GM18526 (cell line): ENCODE results near the gene GLOD5.

Source experiments
- POLR2A ChIP-seq: IDR thresholded peaks from 3 replicates; pipeline ENCODE4 v1.6.1; 2011; ENCODE audit not compliant: insufficient read length; ENCODE audit errors: extremely low read depth

GLOD5 gene

DNA sequence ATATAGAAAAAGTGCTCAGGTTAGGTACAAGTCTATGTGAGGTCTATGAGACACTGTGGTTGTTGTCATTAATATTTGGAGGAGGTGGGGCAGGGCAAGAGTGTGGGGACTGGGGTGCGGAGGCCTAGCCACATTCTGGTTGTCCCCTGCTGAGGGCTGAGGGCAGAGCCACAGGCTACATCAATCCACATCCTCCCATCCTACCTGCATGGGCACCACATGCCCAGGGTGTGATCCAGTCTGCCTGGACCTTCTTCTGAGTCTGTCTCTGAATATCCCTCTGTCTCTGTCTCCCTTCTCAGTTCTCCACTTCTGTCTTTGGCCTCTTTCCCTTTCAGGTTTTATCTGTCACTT is 23.6 kb downstream of the GLOD5 start:
- TF ChIP-seq POLR2A = no peak

DNA sequence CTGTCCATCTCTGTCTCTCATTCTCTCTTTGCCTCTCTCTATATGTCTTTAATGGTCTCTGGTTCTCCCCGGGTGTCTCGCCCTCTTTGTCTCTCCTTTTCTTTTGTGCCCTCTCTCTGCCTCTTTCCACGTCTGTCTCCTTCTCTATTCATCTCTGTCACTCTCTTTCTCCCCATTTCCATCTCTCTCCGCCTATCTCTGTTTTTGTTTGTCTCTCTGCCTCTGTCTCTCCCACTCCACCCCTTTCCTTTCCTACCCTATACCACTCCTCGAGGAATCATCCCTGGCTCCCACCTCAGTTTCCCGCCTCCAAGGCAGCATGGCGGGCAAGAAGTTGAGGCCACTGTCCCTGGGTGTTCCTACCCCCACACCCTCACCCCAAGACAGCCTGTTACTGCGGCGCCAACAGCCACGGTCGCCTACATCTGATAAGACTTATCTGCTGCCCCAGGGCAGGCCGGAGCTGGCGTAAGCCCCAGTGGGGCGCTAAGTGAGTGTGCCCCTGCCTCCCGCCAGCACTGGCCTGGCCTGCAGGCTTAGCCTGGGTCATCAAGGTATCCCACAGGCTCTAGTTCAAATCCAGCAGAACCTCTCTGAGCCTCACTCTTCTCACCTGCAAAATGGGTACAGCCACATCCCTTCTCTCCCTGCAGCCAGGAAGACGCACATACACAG is 24.1 kb downstream of the GLOD5 start:
- no peak for TF ChIP-seq POLR2A

DNA sequence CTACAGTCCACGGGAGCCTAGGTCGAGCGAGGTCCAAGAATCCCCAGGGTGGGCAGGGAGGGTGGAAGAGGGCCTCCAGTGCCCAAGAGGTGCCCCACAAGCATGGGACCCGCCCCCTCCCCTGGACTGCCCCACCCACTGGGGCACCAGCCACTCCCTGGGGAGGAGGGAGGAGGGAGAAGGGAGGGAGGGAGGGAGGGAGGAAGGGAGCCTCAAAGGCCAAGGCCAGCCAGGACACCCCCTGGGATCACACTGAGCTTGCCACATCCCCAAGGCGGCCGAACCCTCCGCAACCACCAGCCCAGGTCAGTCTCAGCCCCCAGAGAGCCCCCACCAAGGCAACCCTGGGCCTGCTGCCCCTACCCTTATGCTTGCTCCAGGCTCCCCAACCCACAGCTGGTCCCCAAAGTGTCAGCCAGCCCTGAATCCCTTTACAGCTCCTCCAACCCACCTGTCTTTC is 24.8 kb downstream of the GLOD5 start, which contains the start of gene GATA1:
Gene GATA1 (plus strand): TSS at position 250 of the 460 bp plus-strand sequence. CDS start 4,520 bp downstream, outside the sequence.
- TF ChIP-seq POLR2A = no peak

DNA sequence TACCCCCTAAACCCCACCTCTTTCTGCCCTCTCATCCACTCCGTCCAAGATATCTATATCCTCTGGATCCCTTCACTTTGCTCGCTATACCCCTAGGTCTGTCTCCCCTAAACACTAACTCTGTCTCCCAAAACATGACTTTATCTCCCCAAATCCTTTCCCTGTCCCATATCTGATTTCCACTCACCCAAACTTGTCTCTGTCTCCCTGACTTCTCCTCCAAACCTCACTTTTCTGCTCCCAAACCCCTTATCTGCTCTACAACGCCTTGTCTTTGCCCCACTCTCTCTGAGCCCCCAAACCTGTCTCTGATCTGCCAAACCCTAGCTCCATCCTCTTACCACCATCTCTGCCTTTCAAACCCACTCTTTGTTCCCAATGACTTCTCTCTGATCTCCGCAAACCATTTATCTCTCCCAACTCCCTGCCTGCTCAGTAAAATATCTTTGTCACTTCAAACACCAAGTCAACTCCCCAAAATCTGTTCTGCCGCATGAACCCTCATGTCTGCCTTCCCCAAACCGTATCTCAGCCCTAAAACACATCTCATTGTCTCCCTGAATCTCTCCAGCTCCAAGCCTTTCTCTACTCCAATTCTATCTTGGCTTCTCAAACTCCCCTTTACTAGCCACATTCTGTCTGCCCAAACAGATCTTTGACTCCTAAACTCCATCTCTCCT is 25.4 kb downstream of the GLOD5 start:
- TF ChIP-seq POLR2A = no peak

DNA sequence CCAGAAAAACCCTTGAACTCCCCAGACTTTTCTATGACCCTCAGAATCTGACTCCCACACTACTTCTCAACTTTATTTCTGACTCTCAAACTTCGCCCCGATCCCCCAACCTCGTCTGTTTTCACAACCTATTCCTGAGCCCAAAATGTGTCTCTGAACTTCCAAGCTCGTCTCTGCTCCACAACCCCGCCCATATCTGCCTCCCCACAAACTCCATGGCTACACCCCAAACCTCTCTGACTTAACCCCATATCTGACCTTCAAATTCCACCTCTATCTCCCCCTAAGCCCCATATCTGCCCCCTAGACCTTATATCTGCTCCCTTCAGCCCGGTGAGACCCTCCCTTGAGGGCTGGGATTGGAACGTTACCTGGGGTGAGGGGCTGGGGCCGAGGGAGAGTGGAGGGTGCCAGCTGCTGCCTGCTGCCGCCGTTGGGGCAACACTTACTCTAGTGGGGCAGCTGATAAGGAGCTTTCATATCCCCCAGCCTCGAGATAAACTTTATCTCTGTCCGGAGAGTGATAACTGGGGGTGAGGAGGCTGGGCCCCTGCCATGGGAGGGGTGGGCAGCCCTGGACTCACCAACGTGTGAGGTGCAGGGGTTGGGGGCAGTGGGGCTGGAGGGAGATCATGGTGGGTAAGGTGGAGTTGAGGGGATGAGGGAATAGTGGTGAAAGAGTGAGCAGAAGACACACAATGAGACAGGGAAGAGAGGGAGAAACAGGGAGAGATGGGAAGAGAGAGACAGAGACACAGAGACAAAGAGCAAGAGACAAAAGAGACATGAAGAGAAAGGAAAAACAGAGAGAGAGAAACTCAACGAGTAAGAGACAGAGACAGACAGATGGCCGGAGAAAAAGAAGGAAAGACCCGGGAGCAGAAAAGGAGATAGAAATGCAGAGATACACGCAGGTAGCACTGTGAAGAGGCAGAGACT is 26.2 kb downstream of the GLOD5 start:
- no peak for TF ChIP-seq POLR2A

DNA sequence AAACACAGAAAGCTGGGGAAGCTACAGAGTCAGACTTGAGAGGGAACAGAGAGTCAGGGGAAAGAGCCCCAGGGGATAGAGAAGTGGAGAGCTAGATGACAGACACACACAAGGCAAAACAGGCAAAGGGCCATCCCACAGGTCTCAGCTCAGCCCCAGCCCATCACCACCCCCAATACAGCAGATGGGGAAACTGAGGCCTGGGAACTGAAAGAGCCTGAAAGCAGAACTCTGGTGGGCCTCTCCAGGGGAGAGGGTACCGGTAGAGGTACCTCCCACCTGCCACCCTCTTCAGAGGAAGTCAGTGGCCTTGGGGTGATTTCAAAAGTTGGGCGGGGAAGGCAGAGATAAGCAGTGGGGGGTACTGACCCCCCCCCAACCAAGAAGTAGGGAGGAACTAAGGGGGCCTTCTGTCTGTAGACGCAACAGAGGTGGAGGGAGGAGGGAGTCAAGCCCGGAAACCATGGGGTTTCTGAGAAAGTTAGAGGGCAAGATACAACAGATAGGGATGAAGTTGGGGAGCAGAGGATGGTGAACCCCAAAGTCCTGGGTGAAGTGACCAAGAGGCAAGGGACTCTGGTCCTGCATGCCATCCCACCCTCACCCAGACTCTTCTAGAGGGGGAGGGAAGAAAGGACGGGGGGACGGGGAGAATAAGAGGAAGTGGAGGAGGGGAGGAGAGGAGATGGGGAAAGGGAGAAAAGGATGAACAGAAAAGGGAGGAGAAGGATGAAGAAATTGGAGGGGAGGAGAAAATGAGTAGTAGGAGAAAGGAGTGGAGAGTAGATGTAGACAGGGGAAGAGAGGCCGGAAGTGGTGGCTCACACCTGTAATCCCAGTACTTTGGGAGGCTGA is 28.0 kb downstream of the GLOD5 start:
- no peak for TF ChIP-seq POLR2A

DNA sequence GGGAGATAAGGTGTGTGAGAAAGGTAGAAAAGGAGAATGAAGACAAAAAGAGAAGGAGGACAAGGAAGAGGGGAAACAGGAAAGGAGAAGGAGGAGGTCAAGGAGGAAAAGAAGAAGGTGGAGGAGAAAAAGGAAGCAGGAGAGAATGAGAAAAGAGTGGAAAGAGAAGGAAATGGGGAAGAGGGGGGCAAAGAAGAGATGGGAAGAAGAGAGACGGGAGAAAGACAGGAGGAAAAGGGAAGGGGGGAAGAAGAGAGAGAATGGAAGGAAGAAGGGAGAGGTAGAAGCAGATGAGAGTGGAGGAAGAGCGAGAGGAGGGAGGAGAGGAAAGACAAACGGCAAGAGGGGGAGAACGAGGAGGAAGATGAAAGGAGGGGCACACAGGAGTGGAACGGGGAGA is 28.9 kb downstream of the GLOD5 start:
- TF ChIP-seq POLR2A = no peak

DNA sequence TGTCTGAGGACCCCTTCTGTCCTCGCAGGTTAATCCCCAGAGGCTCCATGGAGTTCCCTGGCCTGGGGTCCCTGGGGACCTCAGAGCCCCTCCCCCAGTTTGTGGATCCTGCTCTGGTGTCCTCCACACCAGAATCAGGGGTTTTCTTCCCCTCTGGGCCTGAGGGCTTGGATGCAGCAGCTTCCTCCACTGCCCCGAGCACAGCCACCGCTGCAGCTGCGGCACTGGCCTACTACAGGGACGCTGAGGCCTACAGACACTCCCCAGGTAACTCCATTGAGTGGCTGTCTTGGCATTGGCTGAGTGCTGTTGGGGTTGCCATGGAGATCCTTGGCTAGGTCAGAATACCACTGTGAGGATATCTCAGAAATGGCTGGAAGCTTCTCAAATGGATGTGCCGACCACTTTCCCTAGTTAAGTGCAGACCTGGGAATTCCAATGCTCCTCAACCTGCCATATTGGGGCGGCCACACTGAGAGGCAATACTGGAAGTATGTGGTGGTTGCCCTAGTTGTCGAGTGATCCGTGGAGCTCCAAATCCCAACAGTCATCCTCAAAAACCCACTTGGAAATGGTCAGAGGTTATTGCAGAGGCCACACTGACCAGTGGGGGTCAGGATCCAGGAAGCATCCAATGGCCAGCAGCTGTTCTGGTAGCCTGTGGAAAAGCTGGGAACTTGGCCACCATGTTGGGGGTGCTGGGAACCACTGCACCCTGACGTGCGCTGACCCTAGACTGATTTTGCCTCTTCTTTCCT is 29.7 kb downstream of the GLOD5 start:
- TF ChIP-seq POLR2A = no peak

DNA sequence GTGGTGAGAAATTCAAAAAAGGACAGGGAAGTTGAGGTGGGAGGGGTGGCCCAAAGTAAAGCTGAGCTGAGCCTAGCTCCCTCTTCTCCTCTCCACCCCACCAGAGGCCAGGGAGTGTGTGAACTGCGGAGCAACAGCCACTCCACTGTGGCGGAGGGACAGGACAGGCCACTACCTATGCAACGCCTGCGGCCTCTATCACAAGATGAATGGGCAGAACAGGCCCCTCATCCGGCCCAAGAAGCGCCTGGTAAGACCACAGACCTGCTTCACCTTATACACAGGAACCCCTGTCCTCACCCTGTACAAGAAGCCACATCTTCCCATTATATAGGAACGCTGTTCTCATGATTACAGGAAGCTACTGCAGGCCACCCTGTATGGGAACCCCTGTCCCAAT is 30.7 kb downstream of the GLOD5 start:
- TF ChIP-seq POLR2A = no peak

DNA sequence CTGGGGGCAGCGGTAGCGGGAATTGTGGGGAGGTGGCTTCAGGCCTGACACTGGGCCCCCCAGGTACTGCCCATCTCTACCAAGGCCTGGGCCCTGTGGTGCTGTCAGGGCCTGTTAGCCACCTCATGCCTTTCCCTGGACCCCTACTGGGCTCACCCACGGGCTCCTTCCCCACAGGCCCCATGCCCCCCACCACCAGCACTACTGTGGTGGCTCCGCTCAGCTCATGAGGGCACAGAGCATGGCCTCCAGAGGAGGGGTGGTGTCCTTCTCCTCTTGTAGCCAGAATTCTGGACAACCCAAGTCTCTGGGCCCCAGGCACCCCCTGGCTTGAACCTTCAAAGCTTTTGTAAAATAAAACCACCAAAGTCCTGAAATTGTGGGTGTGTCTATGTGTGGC is 32.4 kb downstream of the GLOD5 start:
- no peak for TF ChIP-seq POLR2A

DNA sequence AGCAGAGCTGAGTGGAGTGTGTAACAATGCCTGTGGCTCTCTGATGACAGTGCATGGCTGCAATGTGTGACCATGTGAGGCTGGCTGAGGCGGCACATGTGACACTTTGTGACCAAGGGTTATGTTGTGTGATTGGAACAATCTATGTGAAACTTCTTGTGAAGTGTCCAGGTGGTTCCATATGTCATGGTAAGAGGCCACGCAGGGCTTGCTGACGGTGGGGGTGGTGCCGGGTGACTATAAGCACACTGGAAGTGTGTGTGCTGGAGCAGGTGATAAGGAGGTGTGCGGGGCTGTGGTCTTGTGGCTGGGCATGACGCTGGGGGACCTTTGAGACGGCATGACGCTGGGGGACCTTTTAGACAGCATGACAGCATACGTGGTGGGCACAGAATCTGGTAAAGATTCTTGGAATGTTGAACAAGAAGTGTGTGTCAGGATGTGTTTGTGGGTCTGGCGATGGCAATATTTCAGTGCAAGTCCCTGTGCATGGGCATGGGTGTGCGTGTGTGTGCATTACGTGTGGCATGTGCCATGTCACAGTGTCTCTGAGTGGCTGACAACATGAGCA is 32.9 kb downstream of the GLOD5 start:
- TF ChIP-seq POLR2A = no peak

DNA sequence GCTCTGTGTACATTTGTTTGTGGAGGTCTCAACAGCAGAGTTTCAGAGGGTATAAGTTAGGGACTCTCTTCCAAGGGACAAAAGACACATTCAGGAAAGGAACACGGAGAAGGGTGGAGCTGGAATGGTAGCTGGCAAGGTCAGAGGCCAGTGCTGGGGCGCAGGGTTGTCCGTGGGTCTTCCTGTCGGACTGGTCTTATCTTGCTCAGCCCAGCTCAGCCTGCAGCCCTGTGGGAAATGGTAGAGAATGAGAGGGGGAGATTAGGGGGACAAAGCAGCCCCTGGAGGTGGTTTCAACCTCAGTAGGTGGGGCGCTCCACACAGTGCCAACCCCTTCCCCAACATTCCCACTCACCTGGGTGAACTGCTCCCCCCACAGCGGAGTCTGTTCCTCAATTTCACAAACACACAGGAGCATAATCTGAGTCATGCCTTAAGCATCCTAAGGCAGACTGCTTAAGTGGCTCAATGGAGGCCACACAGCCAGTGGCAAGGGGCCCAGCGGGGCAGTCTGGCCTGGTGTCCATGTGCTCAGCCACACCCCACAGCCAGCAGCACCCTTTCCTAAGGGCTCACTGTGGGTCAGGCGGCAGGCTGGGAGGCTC is 33.5 kb downstream of the GLOD5 start:
- TF ChIP-seq POLR2A = no peak

DNA sequence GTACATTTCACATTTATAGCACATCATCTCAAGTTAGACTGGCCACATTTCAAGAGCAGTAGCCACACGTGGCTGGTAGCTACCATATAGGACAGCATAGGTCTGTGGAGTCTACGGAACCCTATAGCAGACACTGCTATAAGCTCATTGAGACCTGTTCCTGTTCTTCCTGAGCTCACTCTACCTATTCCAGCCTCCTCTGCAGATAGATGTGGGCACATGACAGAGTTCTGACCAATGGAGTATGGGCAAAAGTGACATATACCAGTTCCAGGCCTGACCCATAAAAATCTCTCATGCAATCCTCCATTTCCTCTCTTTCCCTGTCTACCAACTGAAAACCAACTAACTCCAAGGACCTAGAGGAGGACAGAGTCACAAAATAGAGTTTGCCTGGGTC is 36.8 kb downstream of the GLOD5 start:
- no peak for TF ChIP-seq POLR2A

DNA sequence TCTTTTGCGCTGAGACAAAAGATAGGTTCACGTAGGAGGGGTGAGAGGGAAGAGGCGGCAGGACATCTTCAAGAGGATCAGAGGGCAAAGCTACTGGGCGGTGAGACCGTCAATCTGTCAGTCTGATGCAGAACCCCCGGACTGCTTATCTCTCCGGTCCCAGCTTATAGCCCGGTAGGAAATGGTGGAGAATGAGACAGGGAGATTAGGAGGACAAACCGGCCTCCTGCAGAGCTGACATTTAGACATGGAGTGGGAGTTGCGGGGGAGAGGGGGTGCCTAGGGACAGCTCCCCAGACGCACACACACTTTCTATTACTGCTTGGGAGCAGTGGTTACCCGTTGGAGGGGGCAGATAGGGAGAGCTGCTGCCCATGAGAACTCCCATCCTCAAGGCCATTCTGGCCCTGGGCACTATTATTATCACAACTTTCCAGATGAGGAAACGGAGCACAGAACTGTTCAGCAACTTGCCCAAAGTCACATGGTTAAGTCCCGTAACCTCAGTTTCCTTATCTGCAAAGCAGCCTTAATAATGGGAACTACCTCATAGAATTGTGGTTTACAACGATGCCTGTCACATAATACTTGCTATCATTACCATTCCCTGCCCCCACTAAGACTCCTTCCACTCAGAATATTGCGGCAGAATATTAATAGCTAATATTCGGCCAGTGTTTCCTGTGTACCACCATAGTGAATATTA is 39.2 kb downstream of the GLOD5 start:
- no peak for TF ChIP-seq POLR2A
